HG02610 (cell line): ENCODE results near the gene CRYBG1.
A peak's percentile ranks its signal among the peaks of the same experiment; 100 is the strongest.
"Not testable (repeated sequence)": the region's sequence is repeated elsewhere in the genome, so short reads cannot be mapped to it uniquely, and the experiment has no call there.

Source experiments
- ATAC-seq: cut with Tn5 transposase; IDR thresholded peaks from one replicate; pipeline ENCODE4 v1.9.1; 2021; ENCODE audit warnings: mild to moderate bottlenecking, moderate library complexity; ENCODE audit not compliant: unreplicated experiment

CRYBG1 gene

DNA sequence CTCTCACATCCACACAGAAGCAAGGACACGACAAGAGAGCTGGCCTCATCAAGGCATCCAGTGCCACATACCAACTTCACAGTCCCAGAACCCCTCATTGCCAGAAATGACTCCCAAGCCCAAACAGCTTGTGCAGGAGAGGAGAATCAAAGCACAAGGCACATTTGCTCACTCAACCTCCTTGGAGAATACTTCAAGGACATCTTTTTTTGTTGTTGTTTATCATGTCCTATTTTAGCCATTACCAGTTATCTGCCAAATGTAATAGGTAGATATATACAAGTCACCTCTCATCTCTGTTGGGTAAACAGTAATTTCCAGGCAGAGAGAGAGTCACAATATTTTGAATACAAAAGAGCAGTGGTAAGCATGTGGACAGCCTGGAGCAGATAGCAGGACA is 221.0 kb downstream of the CRYBG1 start:
- no peak for ATAC-seq

DNA sequence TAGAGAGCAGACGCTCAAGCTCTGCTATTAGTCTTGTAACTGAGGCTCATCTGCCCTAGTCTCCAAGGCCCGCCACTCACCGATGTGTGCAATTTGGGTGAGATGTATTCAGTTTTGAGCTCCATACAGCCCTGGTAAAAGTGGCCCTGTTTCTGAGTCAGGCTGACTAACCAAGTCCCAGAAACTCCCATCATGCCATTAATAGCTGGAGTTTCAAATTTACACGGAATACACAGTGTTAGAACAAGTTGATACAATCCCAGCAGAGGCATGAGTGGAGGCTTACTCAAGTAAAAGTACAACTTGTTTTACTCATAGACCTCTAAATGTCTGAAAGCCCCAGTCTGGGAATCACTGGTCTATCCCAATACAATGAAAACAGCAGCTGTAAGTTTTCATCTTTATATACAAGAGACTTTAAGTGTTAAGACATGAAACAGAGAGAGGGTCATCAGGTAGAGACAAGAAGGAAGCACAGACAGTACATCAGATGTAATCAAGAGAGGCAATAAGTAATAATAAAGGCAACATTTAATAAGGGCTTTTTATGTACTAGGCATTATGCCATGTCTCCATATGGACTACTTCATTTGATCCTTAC is 226.4 kb downstream of the CRYBG1 start:
- no peak for ATAC-seq

GRCh38 chr6:106588937-106589336 is 228.4 kb downstream of the CRYBG1 start:
- not testable (repeated sequence) for ATAC-seq

DNA sequence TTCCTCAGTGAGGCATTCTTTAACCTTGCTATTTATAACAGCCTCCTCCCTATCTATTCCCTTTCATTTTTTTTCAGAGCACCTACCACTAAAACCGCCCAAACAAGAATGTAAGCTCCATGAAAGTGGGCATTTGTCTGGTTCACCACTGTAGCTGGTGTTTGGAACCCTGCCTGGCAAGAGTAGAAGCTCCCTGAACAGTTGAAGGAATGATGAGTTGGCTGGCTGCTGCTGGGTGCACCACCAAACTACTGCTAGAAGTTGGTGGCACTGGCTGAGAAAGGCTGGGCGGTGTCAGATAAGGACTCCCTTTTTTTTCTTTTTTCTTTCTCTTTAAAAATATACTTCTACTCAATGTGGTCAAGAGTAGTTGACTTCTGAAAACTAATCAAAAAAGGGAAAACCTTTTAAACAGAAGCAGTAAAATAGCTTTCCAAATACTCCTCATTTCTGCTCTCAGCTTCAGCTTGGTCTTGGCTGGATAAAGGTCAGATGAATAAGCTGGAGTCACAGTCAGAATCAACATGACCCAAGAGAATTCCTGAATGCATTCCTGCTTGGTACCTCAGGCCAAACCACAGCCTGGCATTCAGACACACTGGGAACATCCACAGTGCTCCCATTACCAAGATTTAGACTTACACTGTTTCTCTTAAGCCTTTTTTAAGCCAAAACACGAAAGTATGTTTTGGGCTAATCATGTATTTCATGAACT is 230.8 kb downstream of the CRYBG1 start:
- ATAC-seq: no peak

GRCh38 chr6:106599440-106599839 is 238.9 kb downstream of the CRYBG1 start:
- ATAC-seq: no peak

DNA sequence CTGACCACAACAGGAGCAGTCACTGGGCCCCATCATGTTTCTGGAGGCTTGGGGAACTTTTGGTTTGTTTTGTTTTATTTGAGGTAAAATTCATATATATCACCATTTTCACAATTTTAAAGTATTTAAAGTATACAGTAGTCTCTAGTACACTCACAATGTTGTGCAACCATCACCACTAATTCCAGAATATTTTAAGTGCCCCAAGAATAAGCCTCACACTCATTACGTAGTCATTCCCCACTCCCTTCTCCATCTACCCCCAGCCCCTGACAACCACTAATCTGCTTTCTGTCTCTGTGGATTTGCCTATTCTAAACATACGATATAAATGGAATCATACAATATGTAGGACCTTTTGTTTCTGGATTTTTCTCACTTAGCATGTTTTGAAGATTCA is 239.8 kb downstream of the CRYBG1 start:
- ATAC-seq: no peak

DNA sequence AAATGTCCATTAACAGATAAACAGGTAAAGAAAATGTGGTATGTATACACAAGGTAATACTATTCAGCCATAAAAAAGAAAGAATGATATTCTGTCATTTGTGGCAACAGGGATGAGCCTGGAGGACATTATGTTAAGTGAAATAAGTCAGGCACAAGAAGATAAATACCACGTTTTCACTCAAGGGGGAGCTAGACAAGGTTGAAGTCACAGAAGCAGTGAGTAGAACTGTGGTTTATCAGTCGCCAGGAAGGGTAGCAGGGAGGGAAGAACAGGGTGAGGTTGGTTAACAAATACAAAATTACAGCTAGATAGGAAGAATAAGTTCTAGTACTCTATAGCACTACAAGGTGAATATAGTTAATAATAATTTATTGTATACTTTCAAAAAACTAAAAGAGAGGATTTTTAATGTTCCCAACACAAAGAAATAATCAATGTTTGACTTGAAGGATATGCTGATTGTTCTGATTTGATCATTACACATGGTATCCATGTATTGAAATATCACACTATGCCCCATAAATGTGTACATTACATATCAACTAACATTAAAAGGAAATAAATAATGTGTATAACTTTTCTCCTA is 247.7 kb downstream of the CRYBG1 start:
- peak; percentile 69 for ATAC-seq

DNA sequence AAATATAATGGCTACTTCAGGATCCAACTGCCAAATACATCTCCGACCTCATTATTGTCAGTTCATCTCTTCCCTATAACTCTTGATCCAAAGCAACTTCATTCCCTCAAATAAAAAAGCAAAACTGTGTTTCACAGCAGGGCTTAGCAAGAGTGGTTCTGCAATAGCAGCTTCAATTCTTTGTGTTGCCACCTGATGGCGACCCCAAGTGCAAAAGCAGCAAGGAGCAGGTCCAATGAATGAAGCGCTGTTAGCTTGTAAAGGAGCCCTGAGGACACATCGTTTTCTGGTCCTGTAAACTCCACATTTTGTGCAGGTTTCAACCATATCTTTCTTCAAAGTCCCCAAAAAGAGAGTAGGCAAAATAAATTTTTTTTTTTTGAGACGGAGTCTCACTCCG is 249.2 kb downstream of the CRYBG1 start:
- ATAC-seq: peak; percentile 42

GRCh38 chr6:106611030-106611429 is 250.5 kb downstream of the CRYBG1 start:
- no peak for ATAC-seq

- no peak for ATAC-seq
These were observed 252.3 kb downstream of the CRYBG1 start for GRCh38 chr6:106612671-106613416.

- ATAC-seq: no peak
These were observed 253.1 kb downstream of the CRYBG1 start for GRCh38 chr6:106613590-106613989.

DNA sequence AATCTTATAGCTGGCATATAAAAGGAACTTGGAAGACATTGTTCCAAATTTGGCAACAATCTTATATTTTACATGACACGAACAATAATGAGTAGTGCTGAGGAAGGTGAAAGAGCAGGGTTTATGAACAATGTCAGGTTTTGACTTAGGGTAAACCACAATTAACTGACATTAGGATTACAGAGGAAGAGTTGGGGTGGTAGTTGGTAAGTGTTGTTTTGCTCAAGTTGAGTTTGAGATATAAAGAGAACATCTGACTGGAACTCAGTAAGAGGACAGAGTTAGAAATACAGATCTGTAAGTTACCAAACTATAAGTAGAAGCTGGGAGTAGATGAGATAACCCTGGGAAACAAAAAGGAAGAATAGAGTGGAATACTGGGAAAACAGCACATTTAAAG is 253.6 kb downstream of the CRYBG1 start:
- ATAC-seq: no peak

- no peak for ATAC-seq
These were observed 254.2 kb downstream of the CRYBG1 start for GRCh38 chr6:106614592-106615257.

- ATAC-seq: peak; percentile 43
These were observed 256.8 kb downstream of the CRYBG1 start for GRCh38 chr6:106617302-106617701.

- ATAC-seq: no peak
These were observed 257.3 kb downstream of the CRYBG1 start for GRCh38 chr6:106617857-106618256.

DNA sequence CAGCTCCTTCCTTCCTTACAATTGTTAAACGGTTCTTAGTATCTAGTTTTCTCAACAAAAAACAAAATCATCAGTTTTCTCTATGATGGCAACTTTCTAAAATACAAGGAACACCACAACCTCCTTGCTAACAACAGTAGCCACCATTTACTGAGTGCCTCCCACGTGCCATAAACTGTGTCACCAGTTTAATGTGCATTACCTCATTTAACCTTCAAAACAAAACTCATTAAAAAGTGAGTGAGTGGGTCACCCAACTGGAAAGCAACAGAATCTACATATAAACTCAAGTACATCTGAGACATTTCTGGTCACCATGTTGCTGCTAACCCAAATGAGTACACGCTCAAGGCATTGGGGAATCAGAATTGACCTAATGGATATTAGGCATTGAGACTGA is 257.8 kb downstream of the CRYBG1 start:
- no peak for ATAC-seq

- ATAC-seq: no peak
These were observed 258.7 kb downstream of the CRYBG1 start for GRCh38 chr6:106619223-106619622.

GRCh38 chr6:106620931-106621672 is 260.6 kb downstream of the CRYBG1 start:
- no peak for ATAC-seq
